Keratinocyte (primary cell): ENCODE results near the gene CTDSP2.

ENCODE experiments used
- CTCF ChIP-seq, 3 experiments: IDR thresholded peaks in 1 of 3; conservative IDR thresholded peaks in 1 of 3; optimal IDR thresholded peaks in 1 of 3; 2 replicates in 2 of 3; 3 replicates in 1 of 3; pipeline versions ENCODE3 to v1.5.1; 2011; ENCODE audit warnings: low read length in 3 of 3, mild to moderate bottlenecking in 3 of 3, moderate library complexity in 2 of 3, control low read depth in 1 of 3, inconsistent platforms in 1 of 3; ENCODE audit not compliant: insufficient read depth in 2 of 3; ENCODE audit errors: extremely low read depth in 1 of 3
- EZH2 ChIP-seq: IDR thresholded peaks from one replicate; pipeline ENCODE4 v1.6.1; 2012; ENCODE audit warnings: inconsistent platforms, mild to moderate bottlenecking, low read length, moderate library complexity

GRCh38 chr12:57874166-57875108 is 27.9 kb upstream of the CTDSP2 start:
- TF ChIP-seq CTCF (optimal IDR thresholded peaks at IDR 0.05 in 1 of 3, IDR thresholded peaks at IDR 0.05 in 1 of 3, conservative IDR thresholded peaks at IDR 0.05 in 1 of 3; ENCODE audit: extremely low read depth in 1 of 3, insufficient read depth in 2 of 3, low read length in 3 of 3): no peak
- no peak for TF ChIP-seq EZH2
